HepG2 (cell line): Measurements from ENCODE around the gene ABTB2. TPM values are rescaled to one million over a fixed set of nuclear protein-coding genes. Genes with fewer than 3 reads are reported as not detected.

Source experiments
- ARNT ChIP-seq: fragments of 450-650 bp; IDR thresholded peaks from 2 replicates; pipeline ENCODE4 v1.6.1; 2017
- ATAD3A ChIP-seq: sonication (generic); formaldehyde crosslinking; IDR thresholded peaks from 2 replicates; pipeline ENCODE4 v1.4.0; 2020; ENCODE audit warnings: missing genetic modification reagents
- DMTF1 ChIP-seq: sonication (generic); formaldehyde crosslinking; IDR thresholded peaks from 2 replicates; pipeline ENCODE4 v1.4.0; 2020; ENCODE audit warnings: mild to moderate bottlenecking, missing genetic modification reagents
- FOSL2 ChIP-seq: sonication (generic); formaldehyde crosslinking; IDR thresholded peaks from 2 replicates; pipeline ENCODE4 v1.4.0; 2020; ENCODE audit warnings: missing genetic modification reagents
- HNF1A ChIP-seq, 2 experiments: sonication (generic) in 1 of 2; formaldehyde crosslinking in 1 of 2; IDR thresholded peaks; 2 replicates each; pipeline versions ENCODE4 v1.4.0 to v1.6.1; 2016 to 2020; ENCODE audit warnings: borderline replicate concordance in 1 of 2, low read depth in 1 of 2, mild to moderate bottlenecking in 1 of 2, missing genetic modification reagents in 1 of 2
- MAZ ChIP-seq, 2 experiments: sonication (generic) in 1 of 2; formaldehyde crosslinking in 1 of 2; IDR thresholded peaks; 2 replicates each; pipeline versions ENCODE4 v1.5.0 to v1.6.1; 2012 to 2020; ENCODE audit warnings: low read depth in 2 of 2, mild to moderate bottlenecking in 2 of 2, borderline replicate concordance in 1 of 2, improper control_type of control experiment in 1 of 2, low read length in 1 of 2, missing genetic modification reagents in 1 of 2, moderate library complexity in 1 of 2
- MTA1 ChIP-seq: sonication (generic); formaldehyde crosslinking; IDR thresholded peaks from 2 replicates; pipeline ENCODE4 v1.4.0; 2020; ENCODE audit warnings: missing genetic modification reagents, mild to moderate bottlenecking, borderline replicate concordance
- MYPOP ChIP-seq: sonication (generic); formaldehyde crosslinking; IDR thresholded peaks from 2 replicates; pipeline ENCODE4 v1.8.1; 2023; ENCODE audit warnings: mild to moderate bottlenecking, moderate library complexity, missing genetic modification reagents
- NFRKB ChIP-seq: fragments of 450-650 bp; IDR thresholded peaks from 2 replicates; pipeline ENCODE4 v1.6.1; 2017
- POLR2G ChIP-seq: fragments of 200-400 bp; formaldehyde crosslinking; IDR thresholded peaks from 2 replicates; pipeline ENCODE4 v1.6.1; 2018; ENCODE audit warnings: mild to moderate bottlenecking, low read depth, low read length, moderate library complexity
- RNF2 ChIP-seq: fragments of 450-650 bp; conservative IDR thresholded peaks from 2 replicates; pipeline ENCODE4 v1.6.1; 2016; ENCODE audit warnings: low read depth
- SIN3A ChIP-seq: IDR thresholded peaks from 2 replicates; pipeline ENCODE4 v1.6.1; 2011; ENCODE audit warnings: low read depth, mild to moderate bottlenecking, control low read depth, low read length, borderline replicate concordance
- SMAD9 ChIP-seq: sonication (generic); formaldehyde crosslinking; IDR thresholded peaks from 2 replicates; pipeline ENCODE4 v1.5.1; 2020; ENCODE audit warnings: mild to moderate bottlenecking, missing genetic modification reagents
- SNAPC2 ChIP-seq: sonication (generic); formaldehyde crosslinking; IDR thresholded peaks from 2 replicates; pipeline ENCODE4 v1.8.1; 2022; ENCODE audit warnings: mild to moderate bottlenecking, missing genetic modification reagents
- SP140L ChIP-seq: sonication (generic); formaldehyde crosslinking; IDR thresholded peaks from 2 replicates; pipeline ENCODE4 v1.4.0; 2020; ENCODE audit warnings: missing genetic modification reagents, borderline replicate concordance
- SP4 ChIP-seq: sonication (generic); formaldehyde crosslinking; IDR thresholded peaks from 2 replicates; pipeline ENCODE4 v1.8.1; 2023; ENCODE audit warnings: mild to moderate bottlenecking, missing genetic modification reagents
- SRSF1 ChIP-seq: fragments of 200-400 bp; formaldehyde crosslinking; optimal IDR thresholded peaks from 2 replicates; pipeline ENCODE3; 2017; ENCODE audit warnings: mild to moderate bottlenecking, low read depth, low read length, moderate library complexity
- SRSF4 ChIP-seq: fragments of 200-400 bp; formaldehyde crosslinking; IDR thresholded peaks from one replicate; pipeline ENCODE4 v1.6.1; 2018; ENCODE audit warnings: mild to moderate bottlenecking, low read depth, low read length, moderate library complexity; ENCODE audit not compliant: poor library complexity, severe bottlenecking
- ZSCAN12 ChIP-seq: sonication (generic); formaldehyde crosslinking; IDR thresholded peaks from 2 replicates; pipeline ENCODE4 v1.9.0; 2021; ENCODE audit warnings: mild to moderate bottlenecking, missing genetic modification reagents
- ZSCAN31 ChIP-seq: sonication (generic); formaldehyde crosslinking; IDR thresholded peaks from 2 replicates; pipeline ENCODE4 v1.5.0; 2020; ENCODE audit warnings: low read depth, mild to moderate bottlenecking, missing genetic modification reagents
- polyA plus RNA-seq, 8 experiments: library from polyadenylated mRNA; depleted of rRNA in 3 of 8; stranded (reverse) in 7 of 8; unstranded in 1 of 8; fragments of >200 nt; fragmentation: Illumina TruSeq in 4 of 8; extraction: Trizol in 4 of 8; gene quantifications; 2 replicates each; pipeline versions ENCODE4 v1.2.1 to v1.2.3, GENCODE V29; 2011 to 2016; ENCODE audit warnings: low read depth in 4 of 8, missing spikeins in 1 of 8, mixed read lengths in 1 of 8; ENCODE audit not compliant: insufficient read depth in 1 of 8
- total RNA-seq, 5 experiments: library from RNA; depleted of rRNA; stranded (reverse); fragments of >200 nt; fragmentation: Illumina TruSeq; extraction: Trizol; gene quantifications; 2 replicates each; pipeline ENCODE4 v1.2.3, GENCODE V29; 2016; ENCODE audit warnings: low read depth in 1 of 5
- TF ChIP-seq, protein P1 (sequence below): sonication (generic); formaldehyde crosslinking; IDR thresholded peaks from 2 replicates; pipeline ENCODE4 v1.8.0; 2022; ENCODE audit warnings: mild to moderate bottlenecking, missing genetic modification reagents, borderline replicate concordance

ABTB2 gene
- total and polyA plus RNA-seq, 2 of the 13 experiments (the other 11 are each of a cell fraction or from before 2014, with no cell fraction given), result 5.1 to 15.4 TPM

DNA sequence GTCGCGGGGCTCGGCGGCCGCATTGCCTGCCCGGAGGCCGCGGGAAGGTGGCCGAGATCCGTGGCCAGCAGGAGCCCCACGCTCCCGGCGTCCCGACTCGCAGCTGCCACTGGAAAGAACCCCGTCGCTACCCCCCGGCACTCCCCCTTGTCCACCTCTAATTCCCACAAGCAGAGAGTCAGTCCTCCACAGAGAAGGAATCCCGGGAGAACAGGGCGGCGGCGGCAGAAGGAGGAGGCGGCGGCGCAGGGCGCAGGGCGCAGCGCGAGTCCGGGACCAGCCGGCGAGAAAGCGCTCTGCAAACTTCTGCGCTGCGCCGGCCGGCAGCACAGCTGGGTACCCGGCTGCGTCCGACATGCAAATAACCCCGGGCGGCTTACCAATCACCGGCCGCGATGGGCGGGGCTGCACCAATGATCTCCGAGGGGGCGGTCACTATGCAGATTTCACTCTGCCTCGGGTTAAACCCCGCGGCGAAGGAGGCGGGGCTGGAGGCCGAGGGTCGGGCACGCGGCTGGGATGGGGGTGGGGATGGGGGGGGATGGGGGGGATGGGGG is at the start of gene ABTB2 (continued):
- TF ChIP-seq SIN3A, result peak; percentile 98
- no peak for TF ChIP-seq ZSCAN31
- peak; percentile 91 for TF ChIP-seq POLR2G
- TF ChIP-seq HNF1A (IDR thresholded peaks at IDR 0.05; ENCODE audit: low read depth), result no peak
- TF ChIP-seq HNF1A (CRISPR knock-in tag; IDR thresholded peaks at IDR 0.05; ENCODE audit: borderline replicate concordance), result no peak
- peak; percentile 97 for TF ChIP-seq SNAPC2 (CRISPR knock-in tag)
- 0 out of 2 replicates have a peak, but pooled peaks have one; percentile 11 for TF ChIP-seq MAZ (IDR thresholded peaks at IDR 0.05; ENCODE audit: borderline replicate concordance, low read depth, low read length)
- TF ChIP-seq MAZ (CRISPR knock-in tag; IDR thresholded peaks at IDR 0.05; ENCODE audit: low read depth), result no peak; the same call in 1 of the 2 replicates
- TF ChIP-seq FOSL2, result no peak
- TF ChIP-seq, protein P1, sequence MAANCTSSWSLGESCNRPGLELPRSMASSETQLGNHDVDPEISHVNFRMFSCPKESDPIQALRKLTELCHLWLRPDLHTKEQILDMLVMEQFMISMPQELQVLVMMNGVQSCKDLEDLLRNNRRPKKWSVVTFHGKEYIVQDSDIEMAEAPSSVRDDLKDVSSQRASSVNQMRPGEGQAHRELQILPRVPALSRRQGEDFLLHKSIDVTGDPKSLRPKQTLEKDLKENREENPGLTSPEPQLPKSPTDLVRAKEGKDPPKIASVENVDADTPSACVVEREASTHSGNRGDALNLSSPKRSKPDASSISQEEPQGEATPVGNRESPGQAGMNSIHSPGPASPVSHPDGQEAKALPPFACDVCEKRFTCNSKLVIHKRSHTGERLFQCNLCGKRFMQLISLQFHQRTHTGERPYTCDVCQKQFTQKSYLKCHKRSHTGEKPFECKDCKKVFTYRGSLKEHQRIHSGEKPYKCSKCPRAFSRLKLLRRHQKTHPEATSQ (CRISPR knock-in tag), result peak; percentile 55; the same call in 1 of the 2 replicates
- no peak for TF ChIP-seq SRSF4
- TF ChIP-seq DMTF1 (CRISPR knock-in tag), result no peak
- no peak for TF ChIP-seq SRSF1
- no peak for TF ChIP-seq RNF2
- no peak for TF ChIP-seq MTA1 (CRISPR knock-in tag)
- 0 out of 2 replicates have a peak, but pooled peaks have one; percentile 27 for TF ChIP-seq SMAD9
- no peak for TF ChIP-seq NFRKB
- no peak for TF ChIP-seq ARNT
- peak; percentile 100 for TF ChIP-seq MYPOP (CRISPR knock-in tag)
- TF ChIP-seq ZSCAN12 (CRISPR knock-in tag), result no peak
- no peak for TF ChIP-seq ATAD3A (CRISPR knock-in tag)
- no peak for TF ChIP-seq SP140L (CRISPR knock-in tag)
- TF ChIP-seq SP4 (CRISPR knock-in tag), result peak; percentile 96
